Measurements from ENCODE around the gene ACOT6.
A peak's percentile ranks its signal among the peaks of the same experiment; 100 is the strongest.
"Not testable (repeated sequence)": the region's sequence is repeated elsewhere in the genome, so short reads cannot be mapped to it uniquely, and the experiment has no call there.

Gene ACOT6

GRCh38 chr14:73659202-73659601 lies 46.9 kb downstream of the ACOT6 start:
- DNase-seq: not testable (repeated sequence)

GRCh38 chr14:73660511-73660910 lies 48.2 kb downstream of the ACOT6 start:
- peak; percentile 17 for DNase-seq

GRCh38 chr14:73661872-73662271 lies 49.6 kb downstream of the ACOT6 start:
- no peak for DNase-seq

GRCh38 chr14:73662487-73662943 lies 50.2 kb downstream of the ACOT6 start:
- DNase-seq: no peak

- no peak for DNase-seq
Observed at GRCh38 chr14:73663548-73664212, 51.4 kb downstream of the ACOT6 start.

GRCh38 chr14:73665130-73665529 lies 52.8 kb downstream of the ACOT6 start:
- no peak for DNase-seq

- no peak for DNase-seq
Observed at GRCh38 chr14:73666583-73666982, 54.3 kb downstream of the ACOT6 start.

- no peak for DNase-seq
Observed at GRCh38 chr14:73667854-73668253, 55.5 kb downstream of the ACOT6 start.
